Erythroblast (primary cell): ENCODE results near the gene LPAR5.
A peak's percentile ranks its signal among the peaks of the same experiment; 100 is the strongest.
"Not testable (repeated sequence)": the region's sequence is repeated elsewhere in the genome, so short reads cannot be mapped to it uniquely, and the experiment has no call there.

Source experiments
- DNase-seq, 2 experiments: peaks; one replicate each; lab custom pipeline; 2025; lab: John Stamatoyannopoulos, UW
- GATA1 ChIP-seq: IDR thresholded peaks from 2 replicates; pipeline ENCODE4 v1.6.1; 2011; ENCODE audit warnings: low read depth, mild to moderate bottlenecking, control low read depth, low read length, moderate library complexity
- POLR2A ChIP-seq: IDR thresholded peaks from 2 replicates; pipeline ENCODE4 v1.6.1; 2011; ENCODE audit warnings: mild to moderate bottlenecking, low read length

The LPAR5 gene

GRCh38 chr12:6608592-6609281, 27.0 kb downstream of the LPAR5 start:
- no peak for TF ChIP-seq GATA1
- no peak for TF ChIP-seq POLR2A
- peak; percentile 45 to 48 for DNase-seq

DNA sequence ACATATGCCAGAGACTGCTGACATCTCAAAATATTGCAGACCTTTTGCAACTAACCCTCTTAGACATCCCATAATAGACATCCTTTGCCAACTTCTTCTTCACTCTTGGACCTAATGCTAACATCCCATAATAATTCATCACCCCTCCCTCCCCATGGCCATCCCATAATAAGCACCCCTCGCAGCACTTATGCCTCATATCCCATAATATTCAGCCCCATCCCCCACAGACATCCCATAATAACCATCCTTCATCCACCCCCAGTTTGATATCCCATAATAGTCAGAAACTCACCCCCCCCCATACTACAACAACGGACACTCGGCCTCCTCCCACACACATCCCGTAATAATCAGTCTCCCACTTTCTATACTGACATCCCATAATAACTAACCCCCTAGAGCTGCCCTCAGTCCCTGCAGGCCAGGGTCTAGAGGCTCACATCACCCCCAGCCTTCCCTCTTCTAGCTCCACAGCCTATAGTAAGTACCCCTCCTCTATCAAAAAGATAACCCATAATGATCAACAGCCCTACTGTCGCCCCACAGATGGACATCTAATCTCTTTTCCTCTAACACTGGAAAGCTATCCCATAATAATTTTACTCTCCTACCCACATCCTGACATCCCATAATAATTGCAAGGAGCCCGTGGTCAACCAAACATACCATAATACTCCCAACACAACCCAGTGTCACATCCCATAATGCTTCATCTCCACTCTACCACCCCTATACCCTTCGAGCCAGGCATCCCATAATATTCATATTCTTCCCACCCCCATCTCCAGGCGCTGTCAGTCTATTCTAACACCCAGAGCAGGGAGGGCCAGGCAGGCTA, 27.8 kb downstream of the LPAR5 start:
- DNase-seq, result peak; percentile 91 to 92
- TF ChIP-seq GATA1 (no peak), POLR2A (peak; percentile 17)

GRCh38 chr12:6606331-6607131, 29.2 kb downstream of the LPAR5 start:
- TF ChIP-seq POLR2A (no peak), GATA1 (no peak)

DNA sequence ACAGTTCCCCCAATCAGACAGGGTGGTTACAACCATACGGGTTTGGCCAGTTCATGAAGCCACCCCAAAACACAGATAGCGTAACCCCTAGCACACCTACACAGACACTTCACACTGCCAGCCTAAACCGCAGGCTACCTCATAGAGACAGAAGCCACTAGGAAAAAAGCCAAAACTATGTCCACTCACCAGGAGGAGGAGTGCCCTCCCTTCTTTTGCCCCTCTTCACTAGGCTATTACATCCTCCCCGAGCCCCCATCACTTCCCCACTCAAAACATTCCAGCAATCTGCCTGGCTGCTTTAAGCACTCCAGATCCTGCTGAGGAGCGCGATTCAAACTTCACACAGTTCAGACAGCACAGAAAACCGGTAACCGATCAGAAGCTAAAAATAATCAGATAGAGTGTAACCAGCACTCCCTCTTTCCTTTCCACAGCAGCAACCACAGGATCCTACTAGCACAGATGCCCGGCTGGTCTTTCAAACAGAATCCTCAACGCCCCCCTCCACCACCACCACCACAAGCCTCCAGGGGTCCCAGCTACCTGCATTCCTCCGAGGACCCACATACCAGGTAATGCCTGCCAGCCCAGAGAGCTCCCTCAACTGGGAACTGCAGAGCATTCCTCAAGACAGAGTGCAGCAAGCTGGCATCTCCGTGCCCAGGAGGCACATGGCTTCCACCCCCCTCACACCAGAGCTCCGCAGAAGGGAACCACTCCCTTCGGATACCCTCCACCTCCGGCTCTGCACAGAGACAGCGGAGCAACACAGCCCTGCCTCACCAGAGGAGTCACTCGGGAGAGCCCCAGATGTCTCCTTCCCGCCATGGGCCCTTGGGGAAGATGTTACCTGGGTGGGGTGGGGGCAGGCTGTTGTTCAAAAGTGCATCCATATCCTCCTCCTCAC, 30.1 kb downstream of the LPAR5 start:
- peak; percentile 43 for TF ChIP-seq POLR2A
- no peak for TF ChIP-seq GATA1
- peak; percentile 53 to 66 for DNase-seq

More at GRCh38 chr12:6606331-6607131, 29.2 kb downstream of the LPAR5 start:
- peak; percentile 66 to 77 for DNase-seq

DNA sequence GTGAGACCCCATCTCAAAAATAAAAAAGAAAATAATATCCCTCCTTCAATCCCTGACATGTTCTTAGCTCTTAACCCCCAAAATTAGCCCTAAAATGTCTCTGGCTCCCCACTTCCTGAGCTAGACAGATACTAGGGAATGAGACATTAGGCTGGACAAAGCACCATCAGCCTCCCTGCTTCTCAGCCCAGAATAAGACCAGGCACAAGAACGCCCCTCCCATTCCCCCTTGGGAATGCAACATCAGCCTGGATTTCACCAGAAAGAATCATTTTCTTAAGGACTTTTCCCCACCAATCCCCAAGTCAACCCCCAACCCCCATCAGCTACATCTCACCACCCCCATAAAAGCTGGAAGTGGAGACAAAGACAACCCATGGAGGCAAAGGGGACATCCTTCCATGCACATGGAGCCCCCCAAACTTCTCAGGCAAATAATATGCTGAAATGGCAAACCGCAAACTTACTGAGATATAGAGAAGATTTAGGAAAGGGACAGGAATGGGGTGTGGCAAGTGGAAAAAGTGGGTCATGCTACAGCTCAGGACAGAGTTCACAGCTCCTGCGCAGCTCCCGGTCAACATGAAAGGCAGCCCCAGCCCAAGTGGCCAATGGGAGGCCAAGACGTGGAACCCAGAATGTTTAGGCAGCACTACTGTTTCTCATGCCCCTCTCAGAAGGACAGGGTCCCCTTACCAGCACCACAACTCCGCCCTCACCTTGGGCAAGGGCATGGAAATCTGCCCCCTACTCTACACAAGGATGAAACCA, 31.3 kb downstream of the LPAR5 start:
- TF ChIP-seq POLR2A, result no peak
- no peak for TF ChIP-seq GATA1
- DNase-seq, result no peak

GRCh38 chr12:6603095-6603567, 32.6 kb downstream of the LPAR5 start:
- TF ChIP-seq GATA1 (no peak), POLR2A (no peak)
- no peak for DNase-seq

- no peak for DNase-seq
- TF ChIP-seq GATA1, result no peak
Observed at GRCh38 chr12:6602526-6602925, 33.2 kb downstream of the LPAR5 start.

- DNase-seq, result not testable (repeated sequence)
Observed at GRCh38 chr12:6595673-6596072, 40.1 kb downstream of the LPAR5 start.

GRCh38 chr12:6592087-6592486, 43.7 kb downstream of the LPAR5 start:
- TF ChIP-seq GATA1 (no peak), POLR2A (no peak)
- DNase-seq, result no peak

GRCh38 chr12:6586569-6586968, 49.2 kb downstream of the LPAR5 start:
- not testable (repeated sequence) for DNase-seq

- TF ChIP-seq POLR2A (no peak), GATA1 (no peak)
- DNase-seq, result no peak
Observed at GRCh38 chr12:6584293-6584692, 51.5 kb downstream of the LPAR5 start.

GRCh38 chr12:6582959-6583358, 52.8 kb downstream of the LPAR5 start:
- DNase-seq, result no peak
- TF ChIP-seq POLR2A (no peak), GATA1 (no peak)

GRCh38 chr12:6582196-6582595, 53.6 kb downstream of the LPAR5 start:
- no peak for DNase-seq
- TF ChIP-seq POLR2A (no peak), GATA1 (no peak)
